OCI-LY3 (cell line): ENCODE results near the gene AREG.

ENCODE experiments used
- H2AFZ ChIP-seq: fragments of 200-600, 300-600 bp; shearing (Covaris generic); 2 replicates; pipeline ENCODE4 v1.6.0; 2014; ENCODE audit warnings: antibody characterized with exemption, low read depth, low read length
- H3K27ac ChIP-seq: fragments of 200-600, 300-600 bp; sonication (generic); 2 replicates; pipeline ENCODE4 v1.5.1; 2014; ENCODE audit warnings: mild to moderate bottlenecking, low read length, moderate library complexity, mixed read lengths
- H3K27me3 ChIP-seq: fragments of 200-600, 300-600 bp; sonication (generic); 2 replicates; pipeline ENCODE4 v1.6.1; 2014; ENCODE audit warnings: low read depth, low read length, mixed read lengths
- H3K36me3 ChIP-seq: fragments of 200-600, 300-600 bp; sonication (generic); replicated peaks from 2 replicates; pipeline ENCODE3; 2014; ENCODE audit warnings: low read depth, low read length, mixed read lengths
- H3K4me1 ChIP-seq: fragments of 300-600, 200-600 bp; sonication (generic); 2 replicates; pipeline ENCODE4 v1.6.1; 2014; ENCODE audit warnings: low read length, mixed read lengths
- H3K4me2 ChIP-seq: fragments of 200-600, 300-600 bp; sonication (generic); 2 replicates; pipeline ENCODE4 v1.6.1; 2014; ENCODE audit warnings: low read length, mixed read lengths
- H3K4me3 ChIP-seq: fragments of 300-600, 200-600 bp; sonication (generic); 2 replicates; pipeline ENCODE4 v1.5.1; 2014; ENCODE audit warnings: antibody characterized with exemption, mild to moderate bottlenecking, low read length, moderate library complexity
- H3K79me2 ChIP-seq: fragments of 300-600, 200-600 bp; shearing (Covaris generic); 2 replicates; pipeline ENCODE4 v1.6.1; 2014; ENCODE audit warnings: mild to moderate bottlenecking, low read length, mixed read lengths
- H3K9ac ChIP-seq: fragments of 300-600, 200-600 bp; shearing (Covaris generic); 2 replicates; pipeline ENCODE4 v1.6.0; 2014; ENCODE audit warnings: mild to moderate bottlenecking, low read length, moderate library complexity
- H3K9me3 ChIP-seq: fragments of 200-600, 300-600 bp; shearing (Covaris generic); 2 replicates; pipeline ENCODE4 v1.6.1; 2014; ENCODE audit warnings: low read length, mixed read lengths; ENCODE audit not compliant: insufficient read depth
- H4K20me1 ChIP-seq: fragments of 200-600, 300-600 bp; sonication (generic); 2 replicates; pipeline ENCODE4 v1.6.1; 2016; ENCODE audit warnings: low read length, mixed read lengths; ENCODE audit not compliant: insufficient read depth
- CTCF ChIP-seq: fragments of 200-600, 300-600 bp; sonication (generic); IDR thresholded peaks from 2 replicates; pipeline ENCODE4 v1.5.1; 2014; ENCODE audit warnings: antibody characterized with exemption, low read length, low read depth
- EZH2phosphoT487 ChIP-seq: fragments of 200-600 bp; shearing (Covaris generic); IDR thresholded peaks from 2 replicates; pipeline ENCODE4 v1.6.1; 2018; ENCODE audit warnings: antibody characterized with exemption, mixed run types, low read depth

Gene AREG

GRCh38 chr4:74415602-74416300, 29.2 kb upstream of the AREG start:
- Histone ChIP-seq H3K4me2 (no peak overlapping the region), H3K36me3 (no peaks in the 10 kb centered on the region), H3K27ac (no peak overlapping the region), H3K27me3 (no peaks in the 10 kb centered on the region), H3K9ac (no peak overlapping the region), H3K4me3 (no peak overlapping the region), H3K9me3 (no peaks in the 10 kb centered on the region), H4K20me1 (no peaks in the 10 kb centered on the region), H2AFZ (no peak overlapping the region), H3K4me1 (no peaks in the 10 kb centered on the region), H3K79me2 (no peaks in the 10 kb centered on the region)
- no peak for TF ChIP-seq EZH2phosphoT487

GRCh38 chr4:74418063-74418670, 26.8 kb upstream of the AREG start:
- Histone ChIP-seq H3K27me3 (no peaks in the 10 kb centered on the region), H3K36me3 (no peaks in the 10 kb centered on the region), H4K20me1 (no peaks in the 10 kb centered on the region), H3K9ac (no peak overlapping the region), H3K4me2 (no peak overlapping the region), H3K4me1 (no peaks in the 10 kb centered on the region), H3K4me3 (no peak overlapping the region), H3K27ac (no peak overlapping the region), H2AFZ (no peak overlapping the region), H3K79me2 (no peaks in the 10 kb centered on the region), H3K9me3 (no peaks in the 10 kb centered on the region)
- TF ChIP-seq EZH2phosphoT487 (no peak), CTCF (no peak)

DNA sequence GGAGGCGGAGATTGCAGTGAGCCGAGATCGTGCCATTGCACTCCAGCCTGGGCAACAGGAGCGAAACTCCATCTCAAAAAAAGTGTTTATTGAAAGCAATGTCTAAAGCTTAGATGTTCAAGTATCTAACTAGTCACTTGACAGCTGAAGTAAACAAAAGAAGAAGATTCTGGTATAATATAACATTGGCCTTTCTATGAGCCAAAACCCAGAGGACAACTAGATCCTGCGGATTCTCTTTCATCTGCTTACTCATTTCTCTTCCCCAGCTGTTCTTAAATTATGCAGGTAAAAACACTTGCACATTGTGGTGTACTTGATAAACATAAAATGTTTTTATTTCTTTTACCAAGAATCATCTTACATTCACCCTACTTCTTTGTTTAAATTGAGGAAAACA, 24.1 kb upstream of the AREG start:
- no peak overlapping the region for H3K9ac ChIP-seq
- no peak overlapping the region for H3K27ac ChIP-seq
- no peaks in the 10 kb centered on the region for H3K36me3 ChIP-seq
- no peaks in the 10 kb centered on the region for H3K79me2 ChIP-seq
- no peaks in the 10 kb centered on the region for H3K9me3 ChIP-seq
- no peaks in the 10 kb centered on the region for H3K27me3 ChIP-seq
- no peak overlapping the region for H3K4me3 ChIP-seq
- TF ChIP-seq EZH2phosphoT487 (no peak), CTCF (no peak)
- no peaks in the 10 kb centered on the region for H4K20me1 ChIP-seq
- no peak overlapping the region for H2AFZ ChIP-seq
- no peak overlapping the region for H3K4me2 ChIP-seq
- H3K4me1 ChIP-seq, result no peaks in the 10 kb centered on the region

DNA sequence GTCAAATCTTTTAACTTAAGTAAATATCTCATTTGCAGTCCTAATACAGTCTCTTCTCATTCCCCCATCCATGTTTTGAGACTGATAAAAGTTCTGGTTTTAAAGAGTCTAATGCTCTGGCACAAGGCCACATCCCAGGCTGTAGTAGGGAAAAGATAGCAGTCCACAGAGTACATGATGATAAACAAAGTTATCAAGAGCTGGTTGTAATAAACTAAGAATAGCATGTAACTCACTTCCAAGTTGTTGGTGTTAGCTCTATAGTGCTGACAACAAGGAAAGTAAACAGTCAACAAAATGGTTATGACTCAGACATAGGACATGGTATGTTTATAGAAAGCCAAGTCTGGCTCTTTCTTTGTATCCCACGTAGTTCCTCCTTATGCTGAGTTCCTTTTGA, 21.8 kb upstream of the AREG start:
- no peak overlapping the region for H3K4me2 ChIP-seq
- H2AFZ ChIP-seq, result no peak overlapping the region
- no peak for TF ChIP-seq EZH2phosphoT487
- no peak for TF ChIP-seq CTCF

More for the DNA sequence above, 21.8 kb upstream of the AREG start:
- no peaks in the 10 kb centered on the region for H4K20me1 ChIP-seq
- no peaks in the 10 kb centered on the region for H3K79me2 ChIP-seq
- no peaks in the 10 kb centered on the region for H3K9me3 ChIP-seq
- H3K4me3 ChIP-seq, result no peak overlapping the region
- H3K27ac ChIP-seq, result no peak overlapping the region
- no peaks in the 10 kb centered on the region for H3K27me3 ChIP-seq
- H3K9ac ChIP-seq, result no peak overlapping the region
- no peaks in the 10 kb centered on the region for H3K36me3 ChIP-seq
- no peaks in the 10 kb centered on the region for H3K4me1 ChIP-seq
